HEK293 (cell line): ENCODE data around the gene ITPR3.

ENCODE experiments used
- CTCF ChIA-PET: fragments of 350-600 bp; formaldehyde crosslinking; extraction: SDS; loops from one replicate; lab custom pipeline; 2021; ENCODE audit warnings: antibody characterized with exemption; lab: Yijun Ruan, JAX
- POLR2A ChIA-PET: fragments of 300-600 bp; formaldehyde crosslinking; extraction: SDS; loops from one replicate; lab custom pipeline; 2020; ENCODE audit warnings: antibody characterized with exemption, inconsistent platforms; lab: Yijun Ruan, JAX
- H3K27ac ChIP-seq: fragments of 200-500 bp; sonication (Bioruptor generic); 2 replicates; pipeline ENCODE4 v1.5.1; 2014; ENCODE audit warnings: low read depth, low read length, control low read depth, inconsistent platforms; ENCODE audit errors: extremely low read depth
- H3K36me3 ChIP-seq, 2 experiments: fragments of 200-500 bp in 1 of 2; sonication (Bioruptor generic) in 1 of 2; 1 replicate in 1 of 2; 2 replicates in 1 of 2; pipeline ENCODE4 v1.5.1; 2014 to 2017; ENCODE audit warnings: inconsistent platforms in 2 of 2, low read length in 2 of 2; ENCODE audit not compliant: control insufficient read depth in 2 of 2, insufficient read depth in 1 of 2
- H3K4me1 ChIP-seq: fragments of 200-500 bp; sonication (Bioruptor generic); 2 replicates; pipeline ENCODE4 v1.5.1; 2014; ENCODE audit warnings: mild to moderate bottlenecking, low read length, inconsistent platforms; ENCODE audit not compliant: control insufficient read depth, insufficient read depth
- H3K4me3 ChIP-seq: 2 replicates; pipeline ENCODE4 v1.5.1; 2011; ENCODE audit warnings: low read depth, mild to moderate bottlenecking, control low read depth, low read length, moderate library complexity
- H3K9me3 ChIP-seq: fragments of 200-500 bp; sonication (Bioruptor generic); 2 replicates; pipeline ENCODE4 v1.5.1; 2014; ENCODE audit warnings: low read depth, low read length, inconsistent platforms; ENCODE audit not compliant: control insufficient read depth, insufficient read depth
- BCL6B ChIP-seq: fragments of 450-650 bp; formaldehyde crosslinking; IDR thresholded peaks from 2 replicates; pipeline ENCODE4 v1.5.1; 2017; ENCODE audit warnings: missing biosample characterization, missing genetic modification characterization
- EGR2 ChIP-seq: fragments of 450-650 bp; formaldehyde crosslinking; IDR thresholded peaks from 2 replicates; pipeline ENCODE4 v1.5.1; 2016; ENCODE audit warnings: low read depth, missing biosample characterization, missing genetic modification characterization
- GLIS1 ChIP-seq: fragments of 450-650 bp; formaldehyde crosslinking; IDR thresholded peaks from 2 replicates; pipeline ENCODE4 v1.5.1; 2016; ENCODE audit warnings: missing biosample characterization, missing genetic modification characterization
- MZF1 ChIP-seq: fragments of 450-650 bp; formaldehyde crosslinking; IDR thresholded peaks from 2 replicates; pipeline ENCODE4 v1.5.1; 2017; ENCODE audit warnings: missing biosample characterization, missing genetic modification characterization, borderline replicate concordance
- OSR2 ChIP-seq: fragments of 450-650 bp; formaldehyde crosslinking; IDR thresholded peaks from 2 replicates; pipeline ENCODE4 v1.5.1; 2016; ENCODE audit warnings: missing biosample characterization, missing genetic modification characterization
- PRDM1 ChIP-seq: fragments of 450-650 bp; formaldehyde crosslinking; IDR thresholded peaks from 2 replicates; pipeline ENCODE4; 2016; ENCODE audit warnings: missing biosample characterization, missing genetic modification characterization
- RBAK ChIP-seq: fragments of 450-650 bp; formaldehyde crosslinking; IDR thresholded peaks from 2 replicates; pipeline ENCODE4 v1.5.1; 2016; ENCODE audit warnings: missing biosample characterization, missing genetic modification characterization
- ZBTB17 ChIP-seq: fragments of 450-650 bp; formaldehyde crosslinking; IDR thresholded peaks from 2 replicates; pipeline ENCODE4 v1.5.1; 2016; ENCODE audit warnings: missing biosample characterization, missing genetic modification characterization
- ZEB2 ChIP-seq: fragments of 450-650 bp; formaldehyde crosslinking; IDR thresholded peaks from 2 replicates; pipeline ENCODE4 v1.5.1; 2016; ENCODE audit warnings: missing biosample characterization, missing genetic modification characterization
- ZFHX2 ChIP-seq: fragments of 450-650 bp; formaldehyde crosslinking; conservative IDR thresholded peaks from 2 replicates; pipeline ENCODE4 v1.5.1; 2016; ENCODE audit warnings: missing biosample characterization, missing genetic modification characterization
- ZFP3 ChIP-seq: fragments of 450-650 bp; formaldehyde crosslinking; IDR thresholded peaks from 2 replicates; pipeline ENCODE4 v1.5.1; 2016; ENCODE audit warnings: low read depth, missing biosample characterization, missing genetic modification characterization
- ZIC2 ChIP-seq: fragments of 450-650 bp; formaldehyde crosslinking; IDR thresholded peaks from 2 replicates; pipeline ENCODE4 v1.5.1; 2016; ENCODE audit warnings: missing biosample characterization, missing genetic modification characterization
- ZNF138 ChIP-seq: fragments of 450-650 bp; formaldehyde crosslinking; IDR thresholded peaks from 2 replicates; pipeline ENCODE4 v1.5.1; 2016; ENCODE audit warnings: missing biosample characterization, missing genetic modification characterization, borderline replicate concordance
- ZNF155 ChIP-seq: fragments of 450-650 bp; formaldehyde crosslinking; IDR thresholded peaks from 2 replicates; pipeline ENCODE4 v1.5.1; 2016; ENCODE audit warnings: missing biosample characterization, missing genetic modification characterization
- ZNF239 ChIP-seq: fragments of 450-650 bp; formaldehyde crosslinking; IDR thresholded peaks from 2 replicates; pipeline ENCODE4 v1.5.1; 2016; ENCODE audit warnings: missing biosample characterization, missing genetic modification characterization
- ZNF26 ChIP-seq: fragments of 450-650 bp; formaldehyde crosslinking; IDR thresholded peaks from 2 replicates; pipeline ENCODE4 v1.5.1; 2016; ENCODE audit warnings: missing biosample characterization, missing genetic modification characterization
- ZNF324 ChIP-seq: fragments of 450-650 bp; formaldehyde crosslinking; IDR thresholded peaks from 2 replicates; pipeline ENCODE4 v1.5.1; 2016; ENCODE audit warnings: missing biosample characterization, missing genetic modification characterization
- ZNF600 ChIP-seq: fragments of 450-650 bp; formaldehyde crosslinking; IDR thresholded peaks from 2 replicates; pipeline ENCODE4 v1.5.1; 2016; ENCODE audit warnings: missing biosample characterization, missing genetic modification characterization
- ZNF76 ChIP-seq: fragments of 450-650 bp; formaldehyde crosslinking; IDR thresholded peaks from 2 replicates; pipeline ENCODE4; 2016; ENCODE audit warnings: low read depth, missing biosample characterization, missing genetic modification characterization, borderline replicate concordance
- ZNF785 ChIP-seq: fragments of 450-650 bp; formaldehyde crosslinking; IDR thresholded peaks from 2 replicates; pipeline ENCODE4 v1.5.1; 2016; ENCODE audit warnings: missing biosample characterization, missing genetic modification characterization
- TF ChIP-seq, protein P1 (sequence below): fragments of 450-650 bp; formaldehyde crosslinking; optimal IDR thresholded peaks from 2 replicates; pipeline ENCODE3; 2016; ENCODE audit warnings: missing biosample characterization, mild to moderate bottlenecking, missing genetic modification characterization
- TF ChIP-seq, protein P2 (sequence below): fragments of 450-650 bp; formaldehyde crosslinking; IDR thresholded peaks from 2 replicates; pipeline ENCODE4 v1.5.1; 2016; ENCODE audit warnings: missing biosample characterization, missing genetic modification characterization, low read depth
- TF ChIP-seq, protein P3 (sequence below): fragments of 450-650 bp; formaldehyde crosslinking; IDR thresholded peaks from 2 replicates; pipeline ENCODE4 v1.5.1; 2016; ENCODE audit warnings: missing biosample characterization, missing genetic modification characterization
- TF ChIP-seq, protein P4 (sequence below): fragments of 450-650 bp; formaldehyde crosslinking; IDR thresholded peaks from 2 replicates; pipeline ENCODE4 v1.5.1; 2016; ENCODE audit warnings: missing biosample characterization, missing genetic modification characterization

ITPR3 gene

GRCh38 chr6:33696076-33696475, 75.0 kb downstream of the ITPR3 start (continued):
- TF ChIP-seq ZFP3 (tag by site-specific recombination) (no peak), ZNF324 (tag by site-specific recombination) (no peak), ZNF600 (tag by site-specific recombination) (no peak), ZEB2 (tag by site-specific recombination) (no peak), ZNF138 (tag by site-specific recombination) (no peak), ZNF155 (tag by site-specific recombination) (no peak), ZNF76 (tag by site-specific recombination) (no peak), ZNF785 (tag by site-specific recombination) (no peak)

GRCh38 chr6:33696548-33697518, 75.7 kb downstream of the ITPR3 start:
- POLR2A ChIA-PET = interaction anchor here (1.0 to 1.1 kb wide), 2 partner anchors 14 to 89 kb away, joined by 3 read pairs; partner anchors contain the start of gene UQCC2
- Histone ChIP-seq H3K27ac (peak overlapping the region; percentile 40; the same call in 1 of the 2 replicates), H3K36me3 (peaks cover 4 to 88% of the 10 kb centered on the region in 2 experiments; a peak in 2 of 3 replicates)
- 0 out of 2 replicates have a peak, but pooled peaks have one; percentile 35 for TF ChIP-seq ZBTB17 (tag by site-specific recombination)
- TF ChIP-seq EGR2 = no peak
- peak; percentile 59 for TF ChIP-seq PRDM1 (tag by site-specific recombination)
- peak; percentile 91 for TF ChIP-seq ZIC2 (tag by site-specific recombination)
- TF ChIP-seq, protein P1, sequence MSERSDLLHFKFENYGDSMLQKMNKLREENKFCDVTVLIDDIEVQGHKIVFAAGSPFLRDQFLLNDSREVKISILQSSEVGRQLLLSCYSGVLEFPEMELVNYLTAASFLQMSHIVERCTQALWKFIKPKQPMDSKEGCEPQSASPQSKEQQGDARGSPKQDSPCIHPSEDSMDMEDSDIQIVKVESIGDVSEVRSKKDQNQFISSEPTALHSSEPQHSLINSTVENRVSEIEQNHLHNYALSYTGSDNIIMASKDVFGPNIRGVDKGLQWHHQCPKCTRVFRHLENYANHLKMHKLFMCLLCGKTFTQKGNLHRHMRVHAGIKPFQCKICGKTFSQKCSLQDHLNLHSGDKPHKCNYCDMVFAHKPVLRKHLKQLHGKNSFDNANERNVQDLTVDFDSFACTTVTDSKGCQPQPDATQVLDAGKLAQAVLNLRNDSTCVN (tag by site-specific recombination) = no peak
- 0 out of 2 replicates have a peak, but pooled peaks have one; percentile 12 for TF ChIP-seq ZFHX2
- TF ChIP-seq, protein P2, sequence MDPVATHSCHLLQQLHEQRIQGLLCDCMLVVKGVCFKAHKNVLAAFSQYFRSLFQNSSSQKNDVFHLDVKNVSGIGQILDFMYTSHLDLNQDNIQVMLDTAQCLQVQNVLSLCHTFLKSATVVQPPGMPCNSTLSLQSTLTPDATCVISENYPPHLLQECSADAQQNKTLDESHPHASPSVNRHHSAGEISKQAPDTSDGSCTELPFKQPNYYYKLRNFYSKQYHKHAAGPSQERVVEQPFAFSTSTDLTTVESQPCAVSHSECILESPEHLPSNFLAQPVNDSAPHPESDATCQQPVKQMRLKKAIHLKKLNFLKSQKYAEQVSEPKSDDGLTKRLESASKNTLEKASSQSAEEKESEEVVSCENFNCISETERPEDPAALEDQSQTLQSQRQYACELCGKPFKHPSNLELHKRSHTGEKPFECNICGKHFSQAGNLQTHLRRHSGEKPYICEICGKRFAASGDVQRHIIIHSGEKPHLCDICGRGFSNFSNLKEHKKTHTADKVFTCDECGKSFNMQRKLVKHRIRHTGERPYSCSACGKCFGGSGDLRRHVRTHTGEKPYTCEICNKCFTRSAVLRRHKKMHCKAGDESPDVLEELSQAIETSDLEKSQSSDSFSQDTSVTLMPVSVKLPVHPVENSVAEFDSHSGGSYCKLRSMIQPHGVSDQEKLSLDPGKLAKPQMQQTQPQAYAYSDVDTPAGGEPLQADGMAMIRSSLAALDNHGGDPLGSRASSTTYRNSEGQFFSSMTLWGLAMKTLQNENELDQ (tag by site-specific recombination) = no peak
- TF ChIP-seq BCL6B (tag by site-specific recombination) = no peak
- TF ChIP-seq, protein P3, sequence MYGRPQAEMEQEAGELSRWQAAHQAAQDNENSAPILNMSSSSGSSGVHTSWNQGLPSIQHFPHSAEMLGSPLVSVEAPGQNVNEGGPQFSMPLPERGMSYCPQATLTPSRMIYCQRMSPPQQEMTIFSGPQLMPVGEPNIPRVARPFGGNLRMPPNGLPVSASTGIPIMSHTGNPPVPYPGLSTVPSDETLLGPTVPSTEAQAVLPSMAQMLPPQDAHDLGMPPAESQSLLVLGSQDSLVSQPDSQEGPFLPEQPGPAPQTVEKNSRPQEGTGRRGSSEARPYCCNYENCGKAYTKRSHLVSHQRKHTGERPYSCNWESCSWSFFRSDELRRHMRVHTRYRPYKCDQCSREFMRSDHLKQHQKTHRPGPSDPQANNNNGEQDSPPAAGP (tag by site-specific recombination) = no peak
- TF ChIP-seq RBAK (tag by site-specific recombination) = no peak
- peak; percentile 34; the same call in 1 of the 2 replicates for TF ChIP-seq GLIS1
- TF ChIP-seq MZF1 (tag by site-specific recombination) = 0 out of 2 replicates have a peak, but pooled peaks have one; percentile 35
- TF ChIP-seq, protein P4, sequence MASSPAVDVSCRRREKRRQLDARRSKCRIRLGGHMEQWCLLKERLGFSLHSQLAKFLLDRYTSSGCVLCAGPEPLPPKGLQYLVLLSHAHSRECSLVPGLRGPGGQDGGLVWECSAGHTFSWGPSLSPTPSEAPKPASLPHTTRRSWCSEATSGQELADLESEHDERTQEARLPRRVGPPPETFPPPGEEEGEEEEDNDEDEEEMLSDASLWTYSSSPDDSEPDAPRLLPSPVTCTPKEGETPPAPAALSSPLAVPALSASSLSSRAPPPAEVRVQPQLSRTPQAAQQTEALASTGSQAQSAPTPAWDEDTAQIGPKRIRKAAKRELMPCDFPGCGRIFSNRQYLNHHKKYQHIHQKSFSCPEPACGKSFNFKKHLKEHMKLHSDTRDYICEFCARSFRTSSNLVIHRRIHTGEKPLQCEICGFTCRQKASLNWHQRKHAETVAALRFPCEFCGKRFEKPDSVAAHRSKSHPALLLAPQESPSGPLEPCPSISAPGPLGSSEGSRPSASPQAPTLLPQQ = no peak
- peak; percentile 97 for TF ChIP-seq OSR2 (tag by site-specific recombination)
- no peak for TF ChIP-seq ZEB2 (tag by site-specific recombination)
- no peak for TF ChIP-seq ZNF26
- TF ChIP-seq ZNF239 = no peak

More at GRCh38 chr6:33696548-33697518, 75.7 kb downstream of the ITPR3 start:
- no peak overlapping the region for H3K4me3 ChIP-seq
- H3K4me1 ChIP-seq = peaks cover 3% of the 10 kb centered on the region; the same call in 1 of the 2 replicates
- H3K9me3 ChIP-seq = no peaks in the 10 kb centered on the region
- CTCF ChIA-PET = interaction anchor here (1.2 to 5.4 kb wide), 2 partner anchors 107 to 110 kb away, joined by 6 to 34 read pairs; no protein-coding TSS in a partner anchor
